Activated CD8-positive, alpha-beta memory T cell treated with anti-CD3 and anti-CD28 coated beads, Interleukin-2, amount 50 U/mL, for 1 hour (primary cell): Measurements from ENCODE around the gene CEACAM5.
A peak's percentile ranks its signal among the peaks of the same experiment; 100 is the strongest.
"Not testable (repeated sequence)": the region's sequence is repeated elsewhere in the genome, so short reads cannot be mapped to it uniquely, and the experiment has no call there.

Source experiments
- DNase-seq: peaks from one replicate; pipeline ENCODE4 v3.0.0-alpha.2; 2020; ENCODE audit errors: extremely low read depth

The CEACAM5 gene

GRCh38 chr19:41700381-41701195 lies 7.8 kb upstream of the CEACAM5 start:
- no peak for DNase-seq

- DNase-seq: no peak
These were observed 6.9 kb upstream of the CEACAM5 start for GRCh38 chr19:41701401-41702075.

- no peak for DNase-seq
These were observed 6.2 kb upstream of the CEACAM5 start for GRCh38 chr19:41702171-41702651.

GRCh38 chr19:41703602-41704293 lies 4.7 kb upstream of the CEACAM5 start:
- no peak for DNase-seq

- no peak for DNase-seq
These were observed 2.8 kb upstream of the CEACAM5 start for GRCh38 chr19:41705393-41706174.

- peak; percentile 19 for DNase-seq
These were observed 1.5 kb upstream of the CEACAM5 start for GRCh38 chr19:41706741-41707501.

- DNase-seq: no peak
These were observed 969 bp upstream of the CEACAM5 start for GRCh38 chr19:41707502-41707812.

- DNase-seq: no peak
These were observed 505 bp upstream of the CEACAM5 start for GRCh38 chr19:41707871-41708371.

- not testable (repeated sequence) for DNase-seq
These were observed 1.1 kb downstream of the CEACAM5 start for GRCh38 chr19:41709516-41709915.

- no peak for DNase-seq
These were observed 1.7 kb downstream of the CEACAM5 start for GRCh38 chr19:41709951-41710645.

- no peak for DNase-seq
These were observed 3.2 kb downstream of the CEACAM5 start for GRCh38 chr19:41711376-41712261.

GRCh38 chr19:41714598-41714997 lies 6.2 kb downstream of the CEACAM5 start:
- DNase-seq: no peak

- no peak for DNase-seq
These were observed 10.3 kb downstream of the CEACAM5 start for GRCh38 chr19:41718761-41719160.

GRCh38 chr19:41720103-41720502 lies 11.7 kb downstream of the CEACAM5 start:
- DNase-seq: no peak

GRCh38 chr19:41726493-41726892 lies 18.1 kb downstream of the CEACAM5 start:
- DNase-seq: no peak

GRCh38 chr19:41734156-41734555 lies 25.7 kb downstream of the CEACAM5 start:
- no peak for DNase-seq

GRCh38 chr19:41734585-41734984 lies 26.2 kb downstream of the CEACAM5 start:
- no peak for DNase-seq

- no peak for DNase-seq
These were observed 26.7 kb downstream of the CEACAM5 start for GRCh38 chr19:41735071-41735600.

GRCh38 chr19:41739361-41739760 lies 30.9 kb downstream of the CEACAM5 start:
- DNase-seq: no peak
